Upper lobe of right lung (tissue), 1 donor: Measurements from ENCODE around the gene CALU. TPM values are rescaled to one million over a fixed set of nuclear protein-coding genes. Genes with fewer than 3 reads are reported as not detected.

ENCODE experiments used
- ATAC-seq: fragments of 200-7000 bp; cut with Tn5 transposase; one replicate; pipeline ENCODE4 v1.9.1; 2020; ENCODE audit warnings: mild to moderate bottlenecking, moderate library complexity
- DNase-seq: peaks from one replicate; pipeline ENCODE4 v3.0.0-alpha.2; 2020
- H3K27ac ChIP-seq: fragments of 200-600 bp; one replicate; pipeline ENCODE4 v1.8.0; 2022
- H3K27me3 ChIP-seq: fragments of 200-600 bp; one replicate; pipeline ENCODE4 v1.8.0; 2022; ENCODE audit warnings: mild to moderate bottlenecking
- H3K36me3 ChIP-seq: fragments of 200-600 bp; one replicate; pipeline ENCODE4 v1.8.0; 2022
- H3K4me1 ChIP-seq: fragments of 200-600 bp; one replicate; pipeline ENCODE4 v1.8.0; 2022
- H3K4me3 ChIP-seq: fragments of 200-600 bp; one replicate; pipeline ENCODE4 v1.8.0; 2022; ENCODE audit warnings: mild to moderate bottlenecking
- H3K9me3 ChIP-seq: fragments of 200-600 bp; one replicate; pipeline ENCODE4 v1.8.0; 2022
- intact Hi-C: fragments of 100-400 bp; cut with DNase I; formaldehyde crosslinking; loops from one replicate; pipeline ENCODE4 v1.11.0; 2022
- total RNA-seq: library from RNA; stranded (reverse); fragmentation: NEBNext Ultra II Directional; extraction: Animal tissue kit (Norgen Biotek cat#: 25700); gene quantifications from one replicate; pipeline ENCODE4 v1.2.1, GENCODE V29; 2021
- TF ChIP-seq, protein P1 (sequence below): fragments of 200-600 bp; IDR thresholded peaks from one replicate; pipeline ENCODE4 v1.8.0; 2022; ENCODE audit warnings: antibody characterized with exemption
- donor health status: DM: no; HTN: yes; CAD: no; lungs with severe emphysema.

The CALU gene
- total RNA-seq, 1 donor from 2014 or later, result 100 TPM

DNA sequence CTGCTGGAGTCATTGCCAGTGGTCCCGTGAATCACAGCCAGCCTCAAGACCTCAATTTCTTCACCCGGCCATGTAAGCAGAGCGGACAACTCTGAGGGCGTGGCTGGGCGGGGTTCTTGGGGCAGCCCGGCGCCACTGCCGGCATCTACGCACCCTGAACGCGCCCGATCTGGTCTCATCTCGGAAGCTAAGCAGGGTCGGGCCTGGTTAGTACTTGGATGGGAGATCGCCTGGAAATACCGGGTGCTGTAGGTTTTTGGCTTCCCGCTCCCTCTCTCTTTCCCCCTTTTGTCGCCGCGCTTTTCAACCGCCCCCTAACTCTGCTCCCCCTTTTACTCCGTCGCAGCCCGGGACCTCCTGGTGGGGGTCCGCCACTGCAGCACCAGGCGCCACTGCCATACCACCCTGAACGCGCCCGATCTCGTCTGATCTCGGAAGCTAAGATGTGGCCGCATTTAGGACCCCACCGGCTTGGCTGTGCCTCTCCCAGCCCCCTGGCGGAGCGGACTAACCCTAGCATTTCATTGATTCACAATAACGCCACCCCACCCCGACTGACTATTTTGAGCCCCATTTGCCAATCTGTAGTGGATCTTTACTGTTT lies 41.8 kb upstream of the CALU start:
- Histone ChIP-seq H3K9me3 (no peaks in the 10 kb centered on the region), H3K36me3 (no peaks in the 10 kb centered on the region), H3K27me3 (peaks cover 16% of the 10 kb centered on the region), H3K4me1 (no peaks in the 10 kb centered on the region), H3K4me3 (peak overlapping the region; percentile 20), H3K27ac (no peak overlapping the region)
- peak; percentile 85 for ATAC-seq
- TF ChIP-seq, protein P1, sequence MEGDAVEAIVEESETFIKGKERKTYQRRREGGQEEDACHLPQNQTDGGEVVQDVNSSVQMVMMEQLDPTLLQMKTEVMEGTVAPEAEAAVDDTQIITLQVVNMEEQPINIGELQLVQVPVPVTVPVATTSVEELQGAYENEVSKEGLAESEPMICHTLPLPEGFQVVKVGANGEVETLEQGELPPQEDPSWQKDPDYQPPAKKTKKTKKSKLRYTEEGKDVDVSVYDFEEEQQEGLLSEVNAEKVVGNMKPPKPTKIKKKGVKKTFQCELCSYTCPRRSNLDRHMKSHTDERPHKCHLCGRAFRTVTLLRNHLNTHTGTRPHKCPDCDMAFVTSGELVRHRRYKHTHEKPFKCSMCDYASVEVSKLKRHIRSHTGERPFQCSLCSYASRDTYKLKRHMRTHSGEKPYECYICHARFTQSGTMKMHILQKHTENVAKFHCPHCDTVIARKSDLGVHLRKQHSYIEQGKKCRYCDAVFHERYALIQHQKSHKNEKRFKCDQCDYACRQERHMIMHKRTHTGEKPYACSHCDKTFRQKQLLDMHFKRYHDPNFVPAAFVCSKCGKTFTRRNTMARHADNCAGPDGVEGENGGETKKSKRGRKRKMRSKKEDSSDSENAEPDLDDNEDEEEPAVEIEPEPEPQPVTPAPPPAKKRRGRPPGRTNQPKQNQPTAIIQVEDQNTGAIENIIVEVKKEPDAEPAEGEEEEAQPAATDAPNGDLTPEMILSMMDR, result peak; percentile 12
- DNase-seq, result no peak
- intact Hi-C loops, result no loop called here

DNA sequence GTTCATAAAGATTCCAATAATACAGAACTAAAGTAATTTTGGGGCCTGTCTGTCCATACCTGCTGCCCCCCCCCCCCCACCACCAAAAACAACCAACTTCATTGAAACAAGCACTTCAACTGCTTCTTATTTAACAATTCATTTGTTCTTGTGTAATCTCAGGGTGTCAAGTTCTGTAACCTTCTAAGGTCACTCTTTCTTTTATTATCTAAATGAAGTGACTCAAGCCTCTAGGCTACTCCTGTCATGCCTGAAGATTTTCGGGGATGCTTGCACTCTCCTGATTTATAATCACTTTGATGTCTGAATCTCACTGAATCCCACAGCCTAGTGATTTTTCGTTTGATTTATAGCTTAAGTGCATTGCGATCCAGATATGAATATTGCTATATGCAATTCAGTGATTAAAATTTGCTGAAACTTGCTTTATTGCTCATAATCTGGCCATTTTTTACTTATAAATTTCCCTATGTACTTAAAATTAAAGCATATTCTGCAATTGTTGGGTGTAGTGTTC lies 39.9 kb upstream of the CALU start:
- TF ChIP-seq, protein P1, result no peak
- intact Hi-C loops, result no loop called here
- Histone ChIP-seq H3K36me3 (no peaks in the 10 kb centered on the region), H3K4me1 (no peaks in the 10 kb centered on the region), H3K27ac (no peak overlapping the region), H3K9me3 (no peaks in the 10 kb centered on the region), H3K27me3 (peaks cover 16% of the 10 kb centered on the region), H3K4me3 (no peak overlapping the region)
- no peak for ATAC-seq
- DNase-seq, result no peak

DNA sequence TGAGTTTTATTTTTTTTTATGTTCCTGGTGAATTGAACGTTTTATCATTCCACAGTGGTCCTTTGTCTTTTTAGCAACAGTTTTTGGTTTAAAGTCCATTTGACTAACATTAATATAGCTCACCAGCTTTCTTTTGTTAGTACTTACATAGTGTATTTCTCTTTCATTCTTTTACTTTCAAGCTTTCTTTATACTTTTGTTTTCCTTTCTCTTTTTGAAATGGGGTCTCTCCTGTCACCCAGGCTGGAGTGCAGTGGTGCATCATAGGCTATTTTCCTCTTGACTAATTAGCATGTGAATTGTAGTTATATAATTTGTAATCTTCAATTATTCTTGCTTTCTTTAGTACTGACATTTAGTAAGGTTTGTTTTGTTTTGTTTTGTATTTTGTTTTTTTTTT lies 39.3 kb upstream of the CALU start:
- H3K4me3 ChIP-seq, result no peak overlapping the region
- ATAC-seq (no peak), DNase-seq (no peak)
- TF ChIP-seq, protein P1, result no peak
- H3K27ac ChIP-seq, result no peak overlapping the region
- H3K4me1 ChIP-seq, result no peaks in the 10 kb centered on the region
- H3K9me3 ChIP-seq, result no peaks in the 10 kb centered on the region
- H3K36me3 ChIP-seq, result no peaks in the 10 kb centered on the region
- peaks cover 16% of the 10 kb centered on the region for H3K27me3 ChIP-seq
- intact Hi-C loops, result no loop called here

DNA sequence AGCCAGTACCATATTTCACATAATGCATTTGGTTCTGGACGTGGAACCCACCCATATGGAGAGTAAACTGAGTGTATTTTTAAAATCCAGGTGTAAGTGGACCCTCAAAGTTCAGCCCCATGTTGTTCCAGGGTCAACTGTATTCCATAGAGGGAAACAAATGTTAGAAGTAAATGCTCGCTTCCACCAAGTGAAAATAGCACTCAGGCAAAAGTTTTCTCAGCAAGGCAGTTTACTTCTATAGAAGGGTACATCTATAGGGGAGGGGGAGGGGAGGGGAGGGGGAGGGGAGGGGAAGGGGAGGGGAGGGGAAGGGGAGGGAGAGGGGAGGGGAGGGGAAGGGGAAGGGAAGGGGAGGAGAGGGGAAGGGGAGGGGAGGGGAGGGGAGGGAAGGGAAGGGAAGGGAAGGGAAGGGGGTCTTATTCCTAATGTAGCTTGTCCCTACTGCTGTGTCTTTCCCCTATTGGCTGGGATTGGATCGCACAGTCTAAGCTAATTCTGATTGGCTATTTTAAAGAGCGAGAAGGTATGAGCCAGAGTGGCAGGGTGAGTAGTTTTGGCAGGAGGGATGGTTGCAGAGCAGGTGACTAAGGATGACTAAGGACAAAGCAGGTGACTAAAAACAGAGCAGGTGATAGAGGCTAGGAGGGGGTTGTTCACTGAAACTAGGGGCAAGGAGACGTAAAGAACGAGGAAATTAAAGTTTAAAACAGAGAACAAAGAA lies 37.9 kb upstream of the CALU start:
- Histone ChIP-seq H3K36me3 (no peaks in the 10 kb centered on the region), H3K4me3 (no peak overlapping the region), H3K4me1 (no peaks in the 10 kb centered on the region), H3K27ac (no peak overlapping the region), H3K27me3 (peaks cover 16% of the 10 kb centered on the region), H3K9me3 (no peaks in the 10 kb centered on the region)
- ATAC-seq (no peak), DNase-seq (no peak)
- intact Hi-C loops, result no loop called here
- TF ChIP-seq, protein P1, result no peak

DNA sequence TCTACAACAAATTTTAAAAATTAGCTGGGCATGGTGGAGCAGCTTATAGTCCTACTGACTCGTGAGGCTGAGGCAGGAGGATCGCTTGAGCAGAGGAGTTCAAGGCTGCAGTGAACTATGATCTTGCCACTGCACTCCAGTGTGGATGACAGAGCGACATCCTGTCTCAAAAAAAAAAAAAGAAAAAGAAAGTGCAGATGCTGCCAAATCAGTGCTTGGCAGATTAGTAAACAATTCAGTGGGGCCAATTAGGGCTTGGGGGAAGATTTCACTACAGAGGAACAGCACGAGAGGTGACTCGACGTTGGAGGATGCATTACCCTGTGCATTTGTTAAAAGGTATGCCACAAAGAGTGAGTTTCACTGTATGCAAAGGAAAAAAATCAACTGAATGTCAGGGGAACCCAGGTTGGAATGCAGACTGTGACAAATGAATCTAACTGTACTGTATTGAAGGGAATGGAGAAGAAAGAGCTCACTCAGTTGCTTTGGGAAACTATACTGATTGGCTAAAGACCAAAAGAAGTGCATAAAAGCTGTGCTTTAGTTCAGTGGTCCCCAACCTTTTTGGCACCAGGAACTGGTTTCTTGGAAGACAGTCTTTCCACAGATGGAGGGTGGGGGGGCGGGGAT lies 35.4 kb upstream of the CALU start:
- H3K4me3 ChIP-seq, result no peak overlapping the region
- intact Hi-C loops, result no loop called here
- no peak overlapping the region for H3K27ac ChIP-seq
- DNase-seq (no peak), ATAC-seq (no peak)
- TF ChIP-seq, protein P1, result no peak
- H3K36me3 ChIP-seq, result no peaks in the 10 kb centered on the region
- H3K27me3 ChIP-seq, result peaks cover 8% of the 10 kb centered on the region
- H3K4me1 ChIP-seq, result no peaks in the 10 kb centered on the region
- no peaks in the 10 kb centered on the region for H3K9me3 ChIP-seq
